Tibial artery (tissue), 4 donors: Measurements from ENCODE around the gene PRKAA1.

Source experiments
- DNase-seq, 2 donors: peaks; one replicate each; pipeline ENCODE4 v3.0.0-alpha.2; 2019
- H3K27ac ChIP-seq, 2 donors: fragments of 200-600 bp; sonication (generic) in 1 of 2; 1 replicate in 1 of 2; 2 replicates in 1 of 2; pipeline ENCODE4 v1.5.1; 2018 to 2019; ENCODE audit warnings: mild to moderate bottlenecking in 1 of 2
- H3K27me3 ChIP-seq, 2 donors: fragments of 200-600 bp; sonication (generic) in 1 of 2; one replicate each; pipeline versions ENCODE4 v1.5.1 to v1.6.0; 2016 to 2019
- H3K36me3 ChIP-seq, 3 donors: fragments of 200-600 bp; sonication (generic) in 2 of 3; one replicate each; pipeline ENCODE4 v1.5.1; 2016 to 2019; ENCODE audit warnings: mild to moderate bottlenecking in 2 of 3
- H3K4me1 ChIP-seq, 4 donors: fragments of 200-600 bp; sonication (generic) in 2 of 4; 1 replicate in 3 of 4; 2 replicates in 1 of 4; pipeline ENCODE4 v1.5.1; 2016 to 2019
- H3K4me3 ChIP-seq, 2 donors: fragments of 200-600 bp; sonication (generic) in 1 of 2; 1 replicate in 1 of 2; 2 replicates in 1 of 2; pipeline ENCODE4 v1.5.1; 2018 to 2019; ENCODE audit warnings: mild to moderate bottlenecking in 2 of 2
- H3K9me3 ChIP-seq, 3 donors: fragments of 200-600 bp; sonication (generic) in 1 of 3; one replicate each; pipeline ENCODE4 v1.5.1; 2016 to 2019
- CTCF ChIP-seq, 2 experiments: fragments of 200-600 bp in 1 of 2; fragments of 450-650 bp in 1 of 2; IDR thresholded peaks; one replicate each; pipeline ENCODE4 v1.5.1; 2017 to 2019; ENCODE audit warnings: antibody characterized with exemption in 2 of 2, mild to moderate bottlenecking in 1 of 2, moderate library complexity in 1 of 2
- intact Hi-C: fragments of 100-400 bp; cut with DNase I; formaldehyde crosslinking; loops from one replicate; pipeline ENCODE4 v1.15.0; 2023; ENCODE audit warnings: low total_unique reads

Gene PRKAA1

GRCh38 chr5:40780199-40780598 is 18.0 kb downstream of the PRKAA1 start:
- intact Hi-C loops = no loop called here
- no peak for DNase-seq
- no peaks in the 10 kb centered on the region for H3K9me3 ChIP-seq

GRCh38 chr5:40779561-40779960 is 18.6 kb downstream of the PRKAA1 start:
- DNase-seq = no peak
- Histone ChIP-seq H3K36me3 (peaks cover 13 to 22% (median 15%) of the 10 kb centered on the region in 3 donors), H3K4me1 (peaks cover 0 to 35% (median 16%) of the 10 kb centered on the region in 4 donors), H3K9me3 (no peaks in the 10 kb centered on the region), H3K27me3 (no peaks in the 10 kb centered on the region), H3K4me3 (no peak overlapping the region), H3K27ac (no peak overlapping the region)
- intact Hi-C loops = no loop called here
- no peak for TF ChIP-seq CTCF (IDR thresholded peaks at IDR 0.05)

More at GRCh38 chr5:40780199-40780598, 18.0 kb downstream of the PRKAA1 start:
- Histone ChIP-seq H3K27me3 (no peaks in the 10 kb centered on the region), H3K4me3 (no peak overlapping the region), H3K36me3 (peaks cover 6 to 15% (median 8%) of the 10 kb centered on the region in 3 donors), H3K27ac (no peak overlapping the region), H3K4me1 (peaks cover 0 to 35% (median 16%) of the 10 kb centered on the region in 4 donors)
- TF ChIP-seq CTCF (IDR thresholded peaks at IDR 0.05) = no peak

- H3K4me3 ChIP-seq = no peak overlapping the region
- peaks cover 15 to 23% (median 16%) of the 10 kb centered on the region in 3 donors for H3K36me3 ChIP-seq
- TF ChIP-seq CTCF (IDR thresholded peaks at IDR 0.05) = no peak
- H3K27me3 ChIP-seq = no peaks in the 10 kb centered on the region
- intact Hi-C loops = no loop called here
- DNase-seq = no peak
- no peaks in the 10 kb centered on the region for H3K9me3 ChIP-seq
- H3K27ac ChIP-seq = no peak overlapping the region
- peaks cover 0 to 35% (median 13%) of the 10 kb centered on the region in 4 donors for H3K4me1 ChIP-seq
These were observed 20.0 kb downstream of the PRKAA1 start for GRCh38 chr5:40778133-40778532.

- peaks cover 18 to 23% (median 23%) of the 10 kb centered on the region in 3 donors for H3K36me3 ChIP-seq
- H3K9me3 ChIP-seq = no peaks in the 10 kb centered on the region
- peaks cover 0 to 20% (median 11%) of the 10 kb centered on the region in 4 donors for H3K4me1 ChIP-seq
- intact Hi-C loops = no loop called here
- no peak for TF ChIP-seq CTCF (IDR thresholded peaks at IDR 0.05)
- no peaks in the 10 kb centered on the region for H3K27me3 ChIP-seq
- no peak overlapping the region for H3K4me3 ChIP-seq
- no peak for DNase-seq
- H3K27ac ChIP-seq = no peak overlapping the region
These were observed 21.6 kb downstream of the PRKAA1 start for GRCh38 chr5:40776658-40776977.

- H3K27ac ChIP-seq = no peak overlapping the region
- H3K4me1 ChIP-seq = peaks cover 0 to 14% (median 11%) of the 10 kb centered on the region in 4 donors
- H3K9me3 ChIP-seq = no peaks in the 10 kb centered on the region
- peaks cover 23 to 29% (median 24%) of the 10 kb centered on the region in 3 donors for H3K36me3 ChIP-seq
- H3K4me3 ChIP-seq = no peak overlapping the region
- intact Hi-C loops = no loop called here
- TF ChIP-seq CTCF (IDR thresholded peaks at IDR 0.05) = no peak
- DNase-seq = no peak
- no peaks in the 10 kb centered on the region for H3K27me3 ChIP-seq
These were observed 22.1 kb downstream of the PRKAA1 start for GRCh38 chr5:40775846-40776657.
